Esophagus squamous epithelium (tissue), 4 donors: ENCODE data around the gene KCNQ1.

Source experiments
- CTCF ChIP-seq, 6 experiments: fragments of 450-650 bp in 4 of 6; fragments of 200-600 bp in 2 of 6; sonication (generic) in 2 of 6; IDR thresholded peaks; one replicate each; pipeline ENCODE4 v1.5.1; 2016 to 2019; ENCODE audit warnings: antibody characterized with exemption in 6 of 6, mild to moderate bottlenecking in 4 of 6, moderate library complexity in 4 of 6
- POLR2A ChIP-seq, 4 donors: fragments of 450-650 bp; IDR thresholded peaks; one replicate each; pipeline ENCODE4 v1.6.1; 2017; ENCODE audit warnings: antibody characterized with exemption in 4 of 4, mild to moderate bottlenecking in 4 of 4, moderate library complexity in 3 of 4

- TF ChIP-seq CTCF (IDR thresholded peaks at IDR 0.05) (no peak), POLR2A (IDR thresholded peaks at IDR 0.05) (no peak)
Measured at GRCh38 chr11:2464451-2465165, 19.8 kb downstream of the KCNQ1 start.
